Measurements from ENCODE around the gene PIGL.

The PIGL gene

GRCh38 chr17:16258901-16259300 lies 41.9 kb downstream of the PIGL start:
- Histone ChIP-seq H3K4me3 (no peak overlapping the region), H3K27ac (no peak overlapping the region), H3K9ac (ENCODE audit: insufficient read length) (no peak overlapping the region), H3K36me3 (ENCODE audit: insufficient read depth, low read length) (no peaks in the 10 kb centered on the region), H3K9me3 (ENCODE audit: low read depth, low read length) (no peaks in the 10 kb centered on the region)
- no peak for TF ChIP-seq FOXP2 (optimal IDR thresholded peaks at IDR 0.05; ENCODE audit: control extremely low read depth, extremely low read length, insufficient read depth)
- no peak for TF ChIP-seq POLR2AphosphoS5 (IDR thresholded peaks at IDR 0.05; ENCODE audit: borderline replicate concordance, low read depth, low read length)
- no peak for DNase-seq (ENCODE audit: low read depth, low spot score)

- Histone ChIP-seq H3K9me3 (ENCODE audit: low read depth, low read length) (no peaks in the 10 kb centered on the region), H3K9ac (ENCODE audit: insufficient read length) (no peak overlapping the region), H3K36me3 (ENCODE audit: insufficient read depth, low read length) (no peaks in the 10 kb centered on the region), H3K27ac (no peak overlapping the region), H3K4me3 (no peak overlapping the region)
- TF ChIP-seq POLR2AphosphoS5 (IDR thresholded peaks at IDR 0.05; ENCODE audit: borderline replicate concordance, low read depth, low read length): no peak
- no peak for TF ChIP-seq EZH2 (IDR thresholded peaks at IDR 0.05)
- TF ChIP-seq FOXP2 (optimal IDR thresholded peaks at IDR 0.05; ENCODE audit: control extremely low read depth, extremely low read length, insufficient read depth): no peak
- no peak for DNase-seq (ENCODE audit: low read depth, low spot score)
Measured at GRCh38 chr17:16259926-16260325, 42.9 kb downstream of the PIGL start.

- no peak overlapping the region for H3K27ac ChIP-seq
- no peaks in the 10 kb centered on the region for H3K36me3 ChIP-seq (ENCODE audit: insufficient read depth, low read length)
- no peak overlapping the region for H3K9ac ChIP-seq (ENCODE audit: insufficient read length)
- DNase-seq (ENCODE audit: low read depth, low spot score): no peak
- TF ChIP-seq FOXP2 (optimal IDR thresholded peaks at IDR 0.05; ENCODE audit: control extremely low read depth, extremely low read length, insufficient read depth) (no peak), EZH2 (IDR thresholded peaks at IDR 0.05) (no peak), POLR2AphosphoS5 (IDR thresholded peaks at IDR 0.05; ENCODE audit: borderline replicate concordance, low read depth, low read length) (no peak)
- no peaks in the 10 kb centered on the region for H3K9me3 ChIP-seq (ENCODE audit: low read depth, low read length)
- H3K4me3 ChIP-seq: no peak overlapping the region
Measured at GRCh38 chr17:16261049-16261448, 44.0 kb downstream of the PIGL start.

- Histone ChIP-seq H3K9me3 (ENCODE audit: low read depth, low read length) (no peaks in the 10 kb centered on the region), H3K27ac (no peak overlapping the region), H3K9ac (ENCODE audit: insufficient read length) (no peak overlapping the region), H3K4me3 (no peak overlapping the region), H3K36me3 (ENCODE audit: insufficient read depth, low read length) (no peaks in the 10 kb centered on the region)
- TF ChIP-seq EZH2 (IDR thresholded peaks at IDR 0.05): no peak
- no peak for TF ChIP-seq POLR2AphosphoS5 (IDR thresholded peaks at IDR 0.05; ENCODE audit: borderline replicate concordance, low read depth, low read length)
- TF ChIP-seq FOXP2 (optimal IDR thresholded peaks at IDR 0.05; ENCODE audit: control extremely low read depth, extremely low read length, insufficient read depth): no peak
- DNase-seq (ENCODE audit: low read depth, low spot score): no peak
Measured at GRCh38 chr17:16262201-16262600, 45.2 kb downstream of the PIGL start.

- DNase-seq (ENCODE audit: low read depth, low spot score): no peak
- no peaks in the 10 kb centered on the region for H3K9me3 ChIP-seq (ENCODE audit: low read depth, low read length)
- no peaks in the 10 kb centered on the region for H3K36me3 ChIP-seq (ENCODE audit: insufficient read depth, low read length)
- no peak overlapping the region for H3K9ac ChIP-seq (ENCODE audit: insufficient read length)
- H3K4me3 ChIP-seq: no peak overlapping the region
- TF ChIP-seq POLR2AphosphoS5 (IDR thresholded peaks at IDR 0.05; ENCODE audit: borderline replicate concordance, low read depth, low read length) (no peak), EZH2 (IDR thresholded peaks at IDR 0.05) (no peak), FOXP2 (optimal IDR thresholded peaks at IDR 0.05; ENCODE audit: control extremely low read depth, extremely low read length, insufficient read depth) (no peak)
- no peak overlapping the region for H3K27ac ChIP-seq
Measured at GRCh38 chr17:16267174-16267573, 50.2 kb downstream of the PIGL start.

- Histone ChIP-seq H3K36me3 (ENCODE audit: insufficient read depth, low read length) (no peaks in the 10 kb centered on the region), H3K9ac (ENCODE audit: insufficient read length) (no peak overlapping the region), H3K27ac (no peak overlapping the region), H3K4me3 (no peak overlapping the region), H3K9me3 (ENCODE audit: low read depth, low read length) (no peaks in the 10 kb centered on the region)
- DNase-seq (ENCODE audit: low read depth, low spot score): no peak
- TF ChIP-seq POLR2AphosphoS5 (IDR thresholded peaks at IDR 0.05; ENCODE audit: borderline replicate concordance, low read depth, low read length): no peak
- no peak for TF ChIP-seq EZH2 (IDR thresholded peaks at IDR 0.05)
Measured at GRCh38 chr17:16269658-16270057, 52.6 kb downstream of the PIGL start.

- H3K27ac ChIP-seq: no peak overlapping the region
- no peak for DNase-seq (ENCODE audit: low read depth, low spot score)
- H3K4me3 ChIP-seq: no peak overlapping the region
- H3K36me3 ChIP-seq (ENCODE audit: insufficient read depth, low read length): no peaks in the 10 kb centered on the region
- no peaks in the 10 kb centered on the region for H3K9me3 ChIP-seq (ENCODE audit: low read depth, low read length)
- H3K9ac ChIP-seq (ENCODE audit: insufficient read length): no peak overlapping the region
- no peak for TF ChIP-seq EZH2 (IDR thresholded peaks at IDR 0.05)
- no peak for TF ChIP-seq POLR2AphosphoS5 (IDR thresholded peaks at IDR 0.05; ENCODE audit: borderline replicate concordance, low read depth, low read length)
- no peak for TF ChIP-seq FOXP2 (optimal IDR thresholded peaks at IDR 0.05; ENCODE audit: control extremely low read depth, extremely low read length, insufficient read depth)
Measured at GRCh38 chr17:16272111-16272840, 55.3 kb downstream of the PIGL start.

GRCh38 chr17:16273499-16273898 lies 56.5 kb downstream of the PIGL start:
- Histone ChIP-seq H3K36me3 (ENCODE audit: insufficient read depth, low read length) (peaks cover 8% of the 10 kb centered on the region), H3K27ac (no peak overlapping the region), H3K9me3 (ENCODE audit: low read depth, low read length) (no peaks in the 10 kb centered on the region), H3K4me3 (no peak overlapping the region), H3K9ac (ENCODE audit: insufficient read length) (no peak overlapping the region)
- TF ChIP-seq POLR2AphosphoS5 (IDR thresholded peaks at IDR 0.05; ENCODE audit: borderline replicate concordance, low read depth, low read length) (no peak), FOXP2 (optimal IDR thresholded peaks at IDR 0.05; ENCODE audit: control extremely low read depth, extremely low read length, insufficient read depth) (no peak), EZH2 (IDR thresholded peaks at IDR 0.05) (no peak)
- no peak for DNase-seq (ENCODE audit: low read depth, low spot score)

- no peak overlapping the region for H3K27ac ChIP-seq
- H3K4me3 ChIP-seq: no peak overlapping the region
- no peak for DNase-seq (ENCODE audit: low read depth, low spot score)
- TF ChIP-seq EZH2 (IDR thresholded peaks at IDR 0.05) (no peak), POLR2AphosphoS5 (IDR thresholded peaks at IDR 0.05; ENCODE audit: borderline replicate concordance, low read depth, low read length) (no peak), FOXP2 (optimal IDR thresholded peaks at IDR 0.05; ENCODE audit: control extremely low read depth, extremely low read length, insufficient read depth) (no peak)
- H3K9ac ChIP-seq (ENCODE audit: insufficient read length): no peak overlapping the region
- H3K36me3 ChIP-seq (ENCODE audit: insufficient read depth, low read length): peaks cover 8% of the 10 kb centered on the region
- no peaks in the 10 kb centered on the region for H3K9me3 ChIP-seq (ENCODE audit: low read depth, low read length)
Measured at GRCh38 chr17:16273929-16274339, 56.9 kb downstream of the PIGL start.
